ENCODE results near the gene PDGFD. TPM values are rescaled to one million over a fixed set of nuclear protein-coding genes. Genes with fewer than 3 reads are reported as not detected.
A peak's percentile ranks its signal among the peaks of the same experiment; 100 is the strongest.

Gene PDGFD
- total RNA-seq, 1 donor: 6.9 TPM

DNA sequence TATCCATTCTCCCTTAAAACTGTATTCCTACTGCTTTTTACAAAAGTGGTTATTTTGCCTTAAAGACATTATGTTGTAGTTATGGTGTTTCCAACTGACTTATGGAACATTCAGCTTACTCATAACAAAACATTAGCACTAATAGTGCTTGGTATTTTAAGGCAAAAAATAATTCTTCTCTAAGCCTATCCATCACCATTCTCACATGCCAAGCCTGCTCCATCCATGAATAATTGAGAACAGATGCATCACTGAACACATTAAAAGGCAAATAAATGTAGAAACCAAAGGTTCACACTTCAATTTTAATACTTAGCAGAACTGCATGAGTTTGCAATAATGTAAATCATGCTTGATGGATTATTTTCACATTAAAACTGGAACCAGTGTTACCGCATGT lies 169.9 kb downstream of the PDGFD start:
- TF ChIP-seq, protein P1, sequence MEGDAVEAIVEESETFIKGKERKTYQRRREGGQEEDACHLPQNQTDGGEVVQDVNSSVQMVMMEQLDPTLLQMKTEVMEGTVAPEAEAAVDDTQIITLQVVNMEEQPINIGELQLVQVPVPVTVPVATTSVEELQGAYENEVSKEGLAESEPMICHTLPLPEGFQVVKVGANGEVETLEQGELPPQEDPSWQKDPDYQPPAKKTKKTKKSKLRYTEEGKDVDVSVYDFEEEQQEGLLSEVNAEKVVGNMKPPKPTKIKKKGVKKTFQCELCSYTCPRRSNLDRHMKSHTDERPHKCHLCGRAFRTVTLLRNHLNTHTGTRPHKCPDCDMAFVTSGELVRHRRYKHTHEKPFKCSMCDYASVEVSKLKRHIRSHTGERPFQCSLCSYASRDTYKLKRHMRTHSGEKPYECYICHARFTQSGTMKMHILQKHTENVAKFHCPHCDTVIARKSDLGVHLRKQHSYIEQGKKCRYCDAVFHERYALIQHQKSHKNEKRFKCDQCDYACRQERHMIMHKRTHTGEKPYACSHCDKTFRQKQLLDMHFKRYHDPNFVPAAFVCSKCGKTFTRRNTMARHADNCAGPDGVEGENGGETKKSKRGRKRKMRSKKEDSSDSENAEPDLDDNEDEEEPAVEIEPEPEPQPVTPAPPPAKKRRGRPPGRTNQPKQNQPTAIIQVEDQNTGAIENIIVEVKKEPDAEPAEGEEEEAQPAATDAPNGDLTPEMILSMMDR (IDR thresholded peaks at IDR 0.05; ENCODE audit: insufficient read depth, low read depth, low read length): no peak

GRCh38 chr11:103993507-103993906 lies 170.4 kb downstream of the PDGFD start:
- TF ChIP-seq, protein P1 (IDR thresholded peaks at IDR 0.05; ENCODE audit: insufficient read depth, low read depth, low read length): no peak
- H3K4me3 ChIP-seq (ENCODE audit: low read depth, low read length): no peak overlapping the region
- DNase-seq (ENCODE audit: low read depth): peak; percentile 31

More for the DNA sequence above, 169.9 kb downstream of the PDGFD start:
- DNase-seq (ENCODE audit: low read depth): no peak
- H3K4me3 ChIP-seq (ENCODE audit: low read depth, low read length): no peak overlapping the region

- peak; percentile 69 for DNase-seq (ENCODE audit: low read depth)
These were observed 175.4 kb downstream of the PDGFD start for GRCh38 chr11:103988595-103988969.

DNA sequence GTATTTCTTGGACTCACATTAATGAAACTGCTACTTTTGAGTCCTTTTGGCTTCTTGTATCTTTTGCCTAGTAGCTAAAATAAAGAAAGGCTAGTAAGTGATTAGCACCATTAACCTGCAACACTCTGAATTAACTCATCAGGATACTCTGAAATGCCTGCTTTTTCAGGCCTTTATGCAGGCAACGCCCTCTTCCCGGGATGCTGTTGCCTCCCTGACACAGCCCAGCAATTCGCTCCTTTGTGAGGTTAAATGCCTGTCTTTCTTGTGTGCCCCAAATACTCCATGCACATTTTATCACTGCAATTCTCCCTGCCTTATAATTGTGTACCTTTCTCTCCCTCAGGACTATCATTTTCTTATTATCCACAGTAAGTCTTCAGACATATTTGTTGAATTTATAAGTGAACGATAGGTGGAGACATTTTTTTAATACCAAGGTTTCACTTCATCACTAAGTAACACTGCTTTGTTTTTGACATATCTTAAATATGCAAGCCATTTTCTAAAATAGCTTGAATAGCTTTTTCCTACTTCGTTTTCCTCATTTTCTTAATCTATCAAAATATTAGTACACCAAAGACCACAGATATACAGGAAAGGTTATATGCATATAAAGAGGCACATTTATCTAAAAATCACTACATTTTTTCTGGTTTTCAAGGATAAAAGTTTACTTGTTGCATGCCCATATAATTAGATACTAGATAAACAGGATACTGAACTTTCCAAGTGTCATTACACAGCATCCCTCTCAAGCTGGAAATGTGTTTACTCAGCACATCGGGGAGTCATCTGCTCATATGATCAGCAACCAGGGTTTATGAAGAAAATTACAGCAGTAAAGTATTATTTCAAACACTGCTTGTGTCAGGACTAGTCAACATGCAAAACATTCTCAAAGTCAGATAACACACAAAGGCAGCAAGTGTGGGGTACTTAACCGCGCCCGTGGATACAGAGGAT lies 176.0 kb downstream of the PDGFD start:
- peak; percentile 61 for DNase-seq (ENCODE audit: low read depth)
- H3K4me3 ChIP-seq (ENCODE audit: low read depth, low read length): no peak overlapping the region
- TF ChIP-seq, protein P1 (IDR thresholded peaks at IDR 0.05; ENCODE audit: insufficient read depth, low read depth, low read length): no peak

More at GRCh38 chr11:103988595-103988969, 175.4 kb downstream of the PDGFD start:
- H3K4me3 ChIP-seq (ENCODE audit: low read depth, low read length): no peak overlapping the region
- TF ChIP-seq, protein P1 (IDR thresholded peaks at IDR 0.05; ENCODE audit: insufficient read depth, low read depth, low read length): no peak

DNA sequence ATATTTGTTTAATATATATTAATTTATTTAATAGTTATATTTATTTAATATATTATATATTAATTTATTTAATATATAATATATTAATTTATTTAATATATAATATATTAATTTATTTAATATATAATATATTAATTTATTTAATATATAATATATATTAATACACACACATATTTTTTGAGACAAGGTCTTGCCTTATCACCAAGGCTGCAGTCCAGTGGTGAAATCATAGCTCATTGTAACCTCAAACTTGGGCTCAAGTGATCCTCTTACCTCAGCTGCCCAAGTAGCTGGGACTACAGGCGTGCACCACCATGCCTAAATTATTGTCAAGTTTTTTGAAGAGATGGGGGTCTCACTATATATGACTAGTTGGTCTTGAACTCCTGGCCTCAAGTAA lies 178.9 kb downstream of the PDGFD start:
- TF ChIP-seq, protein P1 (IDR thresholded peaks at IDR 0.05; ENCODE audit: insufficient read depth, low read depth, low read length): no peak
- DNase-seq (ENCODE audit: low read depth): no peak
- H3K4me3 ChIP-seq (ENCODE audit: low read depth, low read length): no peak overlapping the region

DNA sequence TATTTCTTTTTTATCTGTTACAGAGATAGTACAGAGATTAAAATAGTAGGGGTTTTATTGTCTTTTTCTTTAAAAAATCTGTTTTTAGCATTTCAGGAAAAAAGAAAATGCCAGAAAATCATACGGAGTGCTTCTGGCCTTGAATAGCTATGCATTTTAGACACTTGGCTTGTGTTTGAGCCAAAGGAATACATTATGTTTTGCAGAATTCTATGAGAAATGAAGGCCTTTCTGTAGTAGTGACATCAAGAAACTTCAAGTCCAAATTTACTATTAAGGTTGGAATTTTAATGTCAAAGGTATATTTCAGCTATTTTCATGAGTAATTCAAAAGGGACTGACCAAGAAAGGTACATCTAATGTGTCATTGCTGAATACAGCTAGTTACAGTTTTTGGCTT lies 183.8 kb downstream of the PDGFD start:
- no peak overlapping the region for H3K4me3 ChIP-seq (ENCODE audit: low read depth, low read length)
- DNase-seq (ENCODE audit: low read depth): no peak
- TF ChIP-seq, protein P1 (IDR thresholded peaks at IDR 0.05; ENCODE audit: insufficient read depth, low read depth, low read length): no peak
